Activated T-helper 2 cell treated with anti-CD3 and anti-CD28 coated beads, Interferon-gamma antibody, Interleukin-2, Interleukin-4, amounts not matched to agents 10 μg/mL and 5 μg/mL and 100 μg/mL, durations not matched to agents 14 hours and 24 hours and 36 hours (primary cell): ENCODE data around the gene MTHFSD. TPM values are rescaled to one million over a fixed set of nuclear protein-coding genes. Genes with fewer than 3 reads are reported as not detected.

Experiments
- DNase-seq: peaks from one replicate; pipeline ENCODE4 v3.0.0; 2021; ENCODE audit warnings: low spot score
- H3K27ac Mint-ChIP-seq: one replicate; pipeline ENCODE4 v1.8.0; 2021; ENCODE audit warnings: mixed read lengths
- H3K27me3 Mint-ChIP-seq: one replicate; pipeline ENCODE4 v1.8.0; 2021; ENCODE audit warnings: low read depth, mixed read lengths
- H3K36me3 Mint-ChIP-seq: one replicate; pipeline ENCODE4 v1.8.0; 2021; ENCODE audit warnings: low read depth, mixed read lengths
- H3K4me1 Mint-ChIP-seq: one replicate; pipeline ENCODE4 v1.8.0; 2021; ENCODE audit warnings: low read depth, mixed read lengths
- H3K4me3 Mint-ChIP-seq: one replicate; pipeline ENCODE4 v1.8.0; 2021; ENCODE audit warnings: low read depth, mild to moderate bottlenecking, moderate library complexity, mixed read lengths
- H3K9me3 Mint-ChIP-seq: one replicate; pipeline ENCODE4 v1.8.0; 2021; ENCODE audit warnings: mixed read lengths
- intact Hi-C: fragments of 100-400 bp; cut with micrococcal nuclease; formaldehyde crosslinking; loops from one replicate; pipeline ENCODE4 v1.15.1; 2023
- total RNA-seq: library from RNA; stranded (reverse); gene quantifications from 2 replicates; pipeline ENCODE4 v1.2.3, GENCODE V29; 2022

MTHFSD gene
- total RNA-seq, 1 donor from 2014 or later, result 21.9 TPM

- Mint-ChIP-seq H3K27ac (peak overlapping the region; percentile 74), H3K27me3 (peaks cover 60% of the 10 kb centered on the region), H3K4me1 (peaks cover 9% of the 10 kb centered on the region), H3K4me3 (no peak overlapping the region), H3K36me3 (peaks cover 3% of the 10 kb centered on the region), H3K9me3 (no peaks in the 10 kb centered on the region)
- intact Hi-C loops, result loop anchor here (5.0 kb wide), 1 partner anchor 226 kb away; no protein-coding TSS in a partner anchor
- DNase-seq, result no peak
Observed at GRCh38 chr16:86513471-86514277, 41.4 kb downstream of the MTHFSD start.

- intact Hi-C loops, result loop anchor here (5.0 kb wide), 1 partner anchor 226 kb away; no protein-coding TSS in a partner anchor
- Mint-ChIP-seq H3K27ac (no peak overlapping the region), H3K9me3 (no peaks in the 10 kb centered on the region), H3K4me1 (peaks cover 9% of the 10 kb centered on the region), H3K36me3 (peaks cover 3% of the 10 kb centered on the region), H3K27me3 (peaks cover 54% of the 10 kb centered on the region), H3K4me3 (no peak overlapping the region)
- no peak for DNase-seq
Observed at GRCh38 chr16:86512860-86513470, 42.1 kb downstream of the MTHFSD start.

- Mint-ChIP-seq H3K4me3 (no peak overlapping the region), H3K9me3 (no peaks in the 10 kb centered on the region), H3K36me3 (peaks cover 3% of the 10 kb centered on the region), H3K4me1 (peaks cover 12% of the 10 kb centered on the region), H3K27ac (no peak overlapping the region), H3K27me3 (peaks cover 55% of the 10 kb centered on the region)
- DNase-seq, result no peak
- intact Hi-C loops, result loop anchor here (5.0 kb wide), 1 partner anchor 225 kb away; no protein-coding TSS in a partner anchor
Observed at GRCh38 chr16:86512301-86512859, 42.7 kb downstream of the MTHFSD start.

- intact Hi-C loops, result loop anchor here (2.0 to 5.0 kb wide), 2 partner anchors 15 to 224 kb away; no protein-coding TSS in a partner anchor
- Mint-ChIP-seq H3K36me3 (peaks cover 3% of the 10 kb centered on the region), H3K27me3 (peaks cover 57% of the 10 kb centered on the region), H3K27ac (peak overlapping the region; percentile 42), H3K4me3 (no peak overlapping the region), H3K4me1 (peaks cover 12% of the 10 kb centered on the region), H3K9me3 (no peaks in the 10 kb centered on the region)
- no peak for DNase-seq
Observed at GRCh38 chr16:86511317-86512161, 43.5 kb downstream of the MTHFSD start.

GRCh38 chr16:86510465-86511261 lies 44.4 kb downstream of the MTHFSD start, which contains the start of gene FOXF1:
FOXF1 (plus strand) TSS chr16:86510527; CDS start chr16:86510570, 43 bp downstream.
- H3K4me3 Mint-ChIP-seq, result peak within 1 kb of the TSS; percentile 73
- H3K27me3 Mint-ChIP-seq, result peaks cover 60% of the 10 kb centered on the region
- no peaks in the 10 kb centered on the region for H3K9me3 Mint-ChIP-seq
- H3K36me3 Mint-ChIP-seq, result peaks cover 3% of the 10 kb centered on the region
- H3K4me1 Mint-ChIP-seq, result peaks cover 16% of the 10 kb centered on the region
- no peak within 1 kb of the TSS for H3K27ac Mint-ChIP-seq
- DNase-seq, result no peak
- intact Hi-C loops, result loop anchor here (2.0 to 5.0 kb wide), 2 partner anchors 14 to 223 kb away; no protein-coding TSS in a partner anchor

GRCh38 chr16:86509759-86510464 lies 45.1 kb downstream of the MTHFSD start:
- intact Hi-C loops, result loop anchor here (2.0 to 5.0 kb wide), 2 partner anchors 13 to 223 kb away; no protein-coding TSS in a partner anchor

GRCh38 chr16:86508947-86509758 lies 45.9 kb downstream of the MTHFSD start:
- peaks cover 3% of the 10 kb centered on the region for H3K36me3 Mint-ChIP-seq
- intact Hi-C loops, result no loop called here

More at GRCh38 chr16:86509759-86510464, 45.1 kb downstream of the MTHFSD start:
- Mint-ChIP-seq H3K4me3 (no peak overlapping the region), H3K36me3 (peaks cover 3% of the 10 kb centered on the region), H3K4me1 (peaks cover 16% of the 10 kb centered on the region), H3K27me3 (peaks cover 61% of the 10 kb centered on the region), H3K9me3 (no peaks in the 10 kb centered on the region), H3K27ac (no peak overlapping the region)
- no peak for DNase-seq

GRCh38 chr16:86508028-86508946 lies 46.7 kb downstream of the MTHFSD start:
- DNase-seq, result no peak
- H3K4me3 Mint-ChIP-seq, result no peak overlapping the region
- intact Hi-C loops, result no loop called here
- no peaks in the 10 kb centered on the region for H3K9me3 Mint-ChIP-seq
- H3K4me1 Mint-ChIP-seq, result peaks cover 13% of the 10 kb centered on the region
- H3K27ac Mint-ChIP-seq, result peak overlapping the region; percentile 52
- peaks cover 62% of the 10 kb centered on the region for H3K27me3 Mint-ChIP-seq
- no peaks in the 10 kb centered on the region for H3K36me3 Mint-ChIP-seq

More at GRCh38 chr16:86508947-86509758, 45.9 kb downstream of the MTHFSD start:
- peak; percentile 26 for DNase-seq
- H3K9me3 Mint-ChIP-seq, result no peaks in the 10 kb centered on the region
- H3K27ac Mint-ChIP-seq, result peak overlapping the region; percentile 72
- peaks cover 16% of the 10 kb centered on the region for H3K4me1 Mint-ChIP-seq
- H3K4me3 Mint-ChIP-seq, result peak overlapping the region; percentile 73
- peaks cover 61% of the 10 kb centered on the region for H3K27me3 Mint-ChIP-seq

GRCh38 chr16:86507173-86508027 lies 47.6 kb downstream of the MTHFSD start:
- Mint-ChIP-seq H3K9me3 (no peaks in the 10 kb centered on the region), H3K27me3 (peaks cover 65% of the 10 kb centered on the region), H3K36me3 (no peaks in the 10 kb centered on the region), H3K4me3 (no peak overlapping the region), H3K27ac (peak overlapping the region; percentile 57), H3K4me1 (peaks cover 13% of the 10 kb centered on the region)
- intact Hi-C loops, result no loop called here
- no peak for DNase-seq
